ENCODE measurements around the gene CHST3.

The CHST3 gene

DNA sequence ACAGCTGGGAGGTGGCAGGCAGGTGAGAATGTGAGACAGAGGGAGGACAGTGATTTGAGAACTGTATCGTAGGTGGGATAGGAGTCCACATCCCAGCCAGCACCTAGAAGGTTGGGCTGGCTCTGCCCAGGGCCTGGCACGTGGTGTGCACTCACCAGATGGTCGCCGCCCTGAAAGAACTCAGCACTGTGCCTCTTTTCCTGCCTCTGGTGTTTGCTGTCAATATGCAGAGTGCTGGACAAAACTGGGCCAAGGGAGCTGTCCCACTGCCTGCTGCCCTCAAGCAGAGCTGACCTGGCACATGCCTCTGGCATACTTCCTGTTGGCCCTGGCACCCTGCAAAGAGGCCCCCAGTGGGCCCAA, 36.8 kb downstream of the CHST3 start:
- in situ Hi-C loops (cut with HindIII; ENCODE audit: low pct_ligation_motif_present, low pct_unique_long_range_greater_than_20kb, low sequenced_read_pairs), result no loop called here
- DNase-seq, result no peak

DNA sequence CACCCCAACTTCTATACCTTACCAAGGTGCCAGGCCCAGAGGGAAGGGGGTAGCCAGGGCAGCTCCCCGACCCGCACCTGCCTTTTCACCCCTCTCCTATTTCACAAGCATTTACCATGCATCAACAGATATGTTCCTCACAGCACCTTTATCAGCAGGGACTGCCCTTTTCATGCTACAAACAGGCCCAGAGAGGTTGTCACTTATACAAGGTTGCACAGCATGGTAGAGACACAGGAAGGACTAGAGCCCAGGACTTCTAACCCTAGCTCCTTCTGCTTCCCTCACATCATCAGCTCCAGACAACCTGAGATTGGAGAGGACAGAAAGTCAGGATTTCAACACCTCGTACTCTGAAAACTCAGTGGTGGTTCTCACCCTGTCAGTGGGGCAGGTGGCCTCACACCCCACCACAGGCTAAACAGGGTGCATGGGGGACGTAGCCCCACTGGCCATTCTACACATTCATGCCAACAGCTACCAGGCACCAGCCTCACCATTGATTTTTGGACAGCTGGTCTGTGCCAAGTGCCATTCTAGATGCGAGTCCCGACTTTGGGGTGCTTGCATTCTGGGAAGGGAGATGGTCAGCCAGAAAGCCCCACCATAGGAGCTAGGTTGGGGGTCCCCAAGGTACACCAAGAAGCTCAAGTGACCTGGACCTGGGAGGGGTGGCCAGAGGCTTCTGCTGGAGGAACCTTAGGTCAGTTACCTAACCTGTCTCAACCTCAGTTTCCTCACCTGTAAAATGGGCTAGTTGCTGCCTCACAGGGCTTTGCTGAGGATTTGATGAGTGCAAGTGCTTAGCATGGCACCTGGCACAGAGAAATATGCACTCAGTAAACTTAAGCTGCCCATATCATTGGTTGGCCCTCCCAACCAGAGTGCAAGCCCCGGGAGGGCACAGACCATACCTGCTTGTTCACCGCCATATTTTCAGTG, 38.4 kb downstream of the CHST3 start:
- DNase-seq, result no peak
- in situ Hi-C loops (cut with HindIII; ENCODE audit: low pct_ligation_motif_present, low pct_unique_long_range_greater_than_20kb, low sequenced_read_pairs), result no loop called here

DNA sequence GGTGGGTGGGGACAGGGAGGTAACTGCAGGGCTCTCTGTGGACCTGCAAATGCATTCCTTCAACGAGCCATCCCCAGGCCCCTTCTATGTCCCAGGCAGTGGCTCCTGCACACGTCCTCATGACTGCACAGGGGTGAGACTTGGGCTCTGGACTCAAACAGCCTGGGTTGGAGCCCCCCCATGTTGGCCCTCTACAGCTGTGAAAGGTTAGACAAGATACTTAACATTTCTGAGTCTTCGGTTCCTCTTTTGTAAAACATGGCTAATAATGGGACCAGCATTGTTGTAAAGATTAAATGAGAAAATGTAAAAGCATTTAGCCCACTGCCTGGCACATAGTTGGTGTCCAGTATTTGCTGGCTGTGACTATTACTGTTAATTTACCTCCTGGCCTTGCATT, 41.8 kb downstream of the CHST3 start:
- in situ Hi-C loops (cut with HindIII; ENCODE audit: low pct_ligation_motif_present, low pct_unique_long_range_greater_than_20kb, low sequenced_read_pairs), result no loop called here
- no peak for DNase-seq

DNA sequence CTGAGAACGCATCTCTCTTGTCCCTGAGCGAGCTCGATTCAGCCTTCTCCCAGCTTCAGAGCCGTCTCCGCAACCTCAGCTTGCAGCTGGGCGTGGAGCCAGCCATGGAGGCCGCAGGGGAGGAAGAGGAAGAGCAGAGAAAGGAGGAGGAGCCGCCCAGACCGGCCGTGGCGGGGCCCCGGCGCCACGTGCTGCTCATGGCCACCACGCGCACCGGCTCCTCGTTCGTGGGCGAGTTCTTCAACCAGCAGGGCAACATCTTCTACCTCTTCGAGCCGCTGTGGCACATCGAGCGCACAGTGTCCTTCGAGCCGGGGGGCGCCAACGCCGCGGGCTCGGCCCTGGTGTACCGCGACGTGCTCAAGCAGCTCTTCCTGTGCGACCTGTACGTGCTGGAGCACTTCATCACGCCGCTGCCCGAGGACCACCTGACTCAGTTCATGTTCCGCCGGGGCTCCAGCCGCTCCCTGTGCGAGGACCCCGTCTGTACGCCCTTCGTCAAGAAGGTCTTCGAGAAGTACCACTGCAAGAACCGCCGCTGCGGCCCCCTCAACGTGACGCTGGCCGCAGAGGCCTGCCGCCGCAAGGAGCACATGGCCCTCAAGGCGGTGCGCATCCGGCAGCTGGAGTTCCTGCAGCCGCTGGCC, 43.2 kb downstream of the CHST3 start:
- in situ Hi-C loops (cut with HindIII; ENCODE audit: low pct_ligation_motif_present, low pct_unique_long_range_greater_than_20kb, low sequenced_read_pairs), result no loop called here
- DNase-seq, result no peak

DNA sequence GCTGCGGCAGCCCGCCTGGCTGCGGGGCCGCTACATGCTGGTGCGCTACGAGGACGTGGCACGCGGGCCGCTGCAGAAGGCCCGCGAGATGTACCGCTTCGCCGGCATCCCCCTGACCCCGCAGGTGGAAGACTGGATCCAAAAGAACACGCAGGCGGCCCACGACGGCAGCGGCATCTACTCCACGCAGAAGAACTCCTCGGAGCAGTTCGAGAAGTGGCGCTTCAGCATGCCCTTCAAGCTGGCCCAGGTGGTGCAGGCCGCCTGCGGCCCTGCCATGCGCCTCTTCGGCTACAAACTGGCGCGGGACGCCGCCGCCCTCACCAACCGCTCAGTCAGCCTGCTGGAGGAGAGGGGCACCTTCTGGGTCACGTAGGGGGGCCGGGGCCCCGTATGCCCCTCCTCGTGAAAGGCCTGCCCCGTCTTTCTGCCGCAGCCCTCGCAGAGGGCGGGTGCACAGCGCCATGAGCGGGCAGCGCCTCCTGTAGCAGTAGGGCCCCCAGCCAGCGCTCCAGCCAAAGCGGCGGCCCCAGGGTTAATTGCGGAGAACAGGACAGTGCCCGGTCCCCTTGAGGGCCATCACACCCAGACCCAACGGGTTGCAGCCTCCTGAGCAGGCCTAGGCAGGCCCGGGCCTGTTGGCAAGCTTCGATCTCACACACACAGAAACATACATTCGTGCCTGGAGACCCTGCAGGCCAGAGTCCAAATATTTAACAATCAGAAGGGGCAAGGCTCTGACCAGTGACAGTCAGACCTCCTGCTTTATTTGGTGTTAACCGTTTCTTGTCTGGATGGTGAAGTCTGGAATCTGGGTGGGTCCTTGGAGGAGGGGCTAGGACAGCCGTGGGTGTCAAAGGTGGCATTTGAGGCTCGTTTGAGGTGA, 44.1 kb downstream of the CHST3 start:
- DNase-seq, result no peak
- in situ Hi-C loops (cut with HindIII; ENCODE audit: low pct_ligation_motif_present, low pct_unique_long_range_greater_than_20kb, low sequenced_read_pairs), result no loop called here

DNA sequence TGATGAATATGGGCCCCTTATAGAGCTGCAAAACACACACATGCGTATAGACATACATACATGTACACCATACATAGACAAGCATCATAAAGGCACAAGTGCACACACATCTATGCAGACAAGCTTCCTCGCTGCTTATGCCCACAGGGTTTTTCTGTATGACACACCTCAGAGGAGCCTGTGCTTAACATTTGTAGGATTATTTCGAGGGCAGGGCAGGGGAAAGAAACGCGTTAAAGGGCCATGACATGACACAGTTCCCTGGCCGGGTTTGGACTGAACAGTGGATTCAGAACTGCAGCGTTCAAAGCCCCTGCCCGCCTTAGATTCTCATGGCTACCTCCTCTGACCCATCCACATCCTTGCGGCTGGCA, 44.8 kb downstream of the CHST3 start:
- in situ Hi-C loops (cut with HindIII; ENCODE audit: low pct_ligation_motif_present, low pct_unique_long_range_greater_than_20kb, low sequenced_read_pairs), result no loop called here

DNA sequence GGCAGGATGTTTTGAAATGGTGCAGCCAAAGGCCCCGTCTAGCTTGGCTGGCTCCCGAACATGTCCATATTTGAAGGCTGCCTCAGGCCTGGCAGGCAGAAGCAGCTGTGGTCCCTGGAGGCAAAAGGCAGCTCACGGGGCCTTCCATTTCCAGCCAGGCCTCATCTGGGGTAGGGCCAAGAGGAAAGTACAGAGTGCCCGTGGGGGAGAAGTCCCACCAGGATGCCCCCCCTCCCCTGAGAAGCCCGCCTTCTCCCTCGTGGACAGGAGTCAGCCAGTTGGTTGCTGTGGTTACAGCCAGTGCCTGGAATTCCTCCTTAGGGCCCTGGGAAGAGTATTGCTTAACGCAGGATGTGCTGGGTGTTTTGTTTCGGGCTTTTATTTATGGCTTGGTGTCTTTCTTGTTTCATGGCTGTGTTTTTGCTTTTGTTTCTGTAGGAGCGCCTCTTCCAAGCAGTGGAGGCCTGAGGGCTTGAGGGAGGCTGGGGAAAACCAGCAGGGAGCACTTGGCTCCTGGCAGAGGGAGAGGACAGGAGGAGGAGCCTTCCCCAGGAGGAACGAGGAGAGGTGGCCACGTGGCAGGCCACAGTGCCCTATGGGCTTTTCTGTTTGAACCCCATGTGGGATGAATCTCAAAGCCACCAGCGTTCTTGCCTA, 45.4 kb downstream of the CHST3 start:
- DNase-seq, result no peak
- in situ Hi-C loops (cut with HindIII; ENCODE audit: low pct_ligation_motif_present, low pct_unique_long_range_greater_than_20kb, low sequenced_read_pairs), result no loop called here

More for the DNA sequence above, 44.8 kb downstream of the CHST3 start:
- no peak for DNase-seq

DNA sequence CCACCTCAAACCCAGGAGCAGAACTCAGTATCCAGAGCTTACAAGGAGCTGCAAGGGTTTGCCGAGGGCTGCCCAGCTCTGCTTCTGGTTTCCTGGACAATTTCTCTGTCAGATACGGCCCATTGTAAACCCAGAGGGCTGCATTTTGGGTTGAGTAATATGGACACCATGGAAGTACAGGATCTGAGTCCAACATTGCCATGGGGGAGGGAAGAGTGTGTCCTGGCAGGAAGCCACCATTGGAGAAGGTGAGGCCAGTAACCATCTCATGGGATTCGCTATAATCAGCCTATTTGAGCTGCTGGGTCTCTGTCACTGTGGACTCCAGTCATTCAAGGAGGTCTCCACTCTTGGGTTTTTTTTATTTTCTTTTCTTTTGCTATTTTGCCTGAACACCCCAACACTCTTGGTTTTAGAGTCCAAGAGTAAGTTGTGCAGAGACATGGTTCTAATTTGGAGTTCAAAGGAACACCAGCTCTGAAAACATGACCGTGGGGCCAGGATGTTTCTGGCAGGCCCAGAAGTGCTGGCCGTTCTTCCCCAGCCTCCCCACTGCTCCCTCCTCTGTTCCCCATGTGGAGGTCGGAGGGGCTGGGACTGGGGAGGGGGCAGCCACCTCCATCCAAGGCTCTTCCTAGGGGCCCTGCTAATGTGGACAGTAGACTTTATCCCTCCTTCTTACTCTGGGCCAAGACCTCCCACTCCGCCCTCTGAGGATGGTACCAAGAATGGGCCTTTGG, 46.2 kb downstream of the CHST3 start:
- DNase-seq, result no peak
- in situ Hi-C loops (cut with HindIII; ENCODE audit: low pct_ligation_motif_present, low pct_unique_long_range_greater_than_20kb, low sequenced_read_pairs), result no loop called here

DNA sequence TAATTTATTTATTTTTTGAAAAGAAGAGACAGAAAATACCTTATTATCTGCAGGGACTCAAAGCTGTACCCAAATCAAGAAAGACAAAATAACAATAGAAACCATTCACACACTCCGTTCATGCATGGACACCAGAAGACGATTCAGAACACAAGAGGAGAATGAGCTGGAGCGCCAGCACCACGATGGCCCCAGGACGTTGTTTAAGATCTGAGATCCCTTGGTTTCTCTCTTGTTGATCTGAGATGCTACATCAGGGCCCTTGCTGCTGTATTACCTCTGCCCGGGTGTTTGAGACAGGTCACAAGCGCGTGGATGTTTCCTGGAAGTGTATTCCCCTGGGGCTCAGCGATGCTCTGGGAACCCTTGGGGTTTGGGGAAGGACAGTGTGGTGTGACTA, 46.8 kb downstream of the CHST3 start:
- in situ Hi-C loops (cut with HindIII; ENCODE audit: low pct_ligation_motif_present, low pct_unique_long_range_greater_than_20kb, low sequenced_read_pairs), result no loop called here
- DNase-seq, result no peak

DNA sequence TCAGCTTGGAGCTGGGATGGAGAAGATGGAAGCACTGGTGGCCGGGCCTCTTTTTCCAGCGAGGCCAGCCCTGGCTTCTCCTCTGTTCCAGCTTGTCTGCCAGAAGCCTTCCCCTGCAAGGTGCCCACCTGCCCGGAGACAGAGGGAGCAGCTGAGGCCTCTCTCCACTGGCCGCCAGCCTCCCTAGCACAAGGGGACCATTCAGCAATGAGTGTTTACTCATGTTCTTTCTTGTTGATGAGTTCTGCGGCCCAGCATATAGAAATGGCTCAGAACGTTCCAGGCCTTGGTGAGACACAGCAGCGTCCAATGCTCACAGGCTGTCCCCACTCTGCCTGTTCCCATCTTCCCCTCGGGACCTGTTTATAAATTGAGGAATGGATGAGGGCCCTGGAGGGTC, 47.3 kb downstream of the CHST3 start:
- in situ Hi-C loops (cut with HindIII; ENCODE audit: low pct_ligation_motif_present, low pct_unique_long_range_greater_than_20kb, low sequenced_read_pairs), result no loop called here
- DNase-seq, result no peak

DNA sequence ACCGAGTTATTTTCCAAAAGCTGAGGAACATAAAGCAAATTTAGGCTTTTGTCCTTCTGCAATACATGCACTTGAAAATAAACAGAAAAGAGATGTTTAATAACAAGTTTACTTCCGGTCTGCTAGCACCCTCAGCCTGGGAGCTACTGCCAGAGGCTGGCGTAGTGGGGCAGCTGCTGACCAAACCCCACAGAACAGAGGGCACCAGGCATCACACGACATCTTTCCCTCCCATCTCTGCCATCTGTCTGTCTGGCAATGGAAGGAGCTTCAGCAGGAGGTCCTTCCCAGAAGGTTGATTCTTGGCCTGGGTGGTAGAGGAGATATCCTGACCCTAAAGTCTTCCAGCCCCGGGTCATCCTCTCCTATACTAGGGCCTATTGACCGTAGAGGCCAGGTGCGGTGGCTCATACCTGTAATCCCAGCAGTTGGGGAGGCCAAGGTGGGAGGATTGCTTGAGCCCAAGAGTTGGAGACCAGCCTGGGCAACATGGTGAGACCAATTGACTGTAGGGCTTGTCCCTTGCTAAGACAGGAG, 47.8 kb downstream of the CHST3 start:
- in situ Hi-C loops (cut with HindIII; ENCODE audit: low pct_ligation_motif_present, low pct_unique_long_range_greater_than_20kb, low sequenced_read_pairs), result no loop called here
- no peak for DNase-seq

DNA sequence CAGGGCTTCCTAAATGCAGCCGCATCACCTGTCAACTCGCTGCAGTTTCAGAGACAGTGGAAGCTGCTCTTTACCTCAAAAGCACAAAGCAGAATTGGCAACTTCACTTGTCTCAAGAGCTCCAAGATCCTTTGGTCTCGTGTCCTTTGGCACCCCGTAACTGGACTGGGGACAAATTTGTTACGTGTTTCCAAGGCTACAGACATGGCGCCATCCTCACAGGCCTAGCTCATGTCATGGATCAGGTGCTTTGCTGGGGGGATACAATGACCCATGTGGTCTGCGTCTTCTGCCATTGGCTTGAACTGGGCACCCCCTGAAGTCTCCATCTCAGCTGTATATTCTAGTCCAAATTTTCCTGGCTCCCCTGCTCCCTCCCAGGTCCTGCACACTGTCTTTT, 48.6 kb downstream of the CHST3 start:
- in situ Hi-C loops (cut with HindIII; ENCODE audit: low pct_ligation_motif_present, low pct_unique_long_range_greater_than_20kb, low sequenced_read_pairs), result no loop called here

DNA sequence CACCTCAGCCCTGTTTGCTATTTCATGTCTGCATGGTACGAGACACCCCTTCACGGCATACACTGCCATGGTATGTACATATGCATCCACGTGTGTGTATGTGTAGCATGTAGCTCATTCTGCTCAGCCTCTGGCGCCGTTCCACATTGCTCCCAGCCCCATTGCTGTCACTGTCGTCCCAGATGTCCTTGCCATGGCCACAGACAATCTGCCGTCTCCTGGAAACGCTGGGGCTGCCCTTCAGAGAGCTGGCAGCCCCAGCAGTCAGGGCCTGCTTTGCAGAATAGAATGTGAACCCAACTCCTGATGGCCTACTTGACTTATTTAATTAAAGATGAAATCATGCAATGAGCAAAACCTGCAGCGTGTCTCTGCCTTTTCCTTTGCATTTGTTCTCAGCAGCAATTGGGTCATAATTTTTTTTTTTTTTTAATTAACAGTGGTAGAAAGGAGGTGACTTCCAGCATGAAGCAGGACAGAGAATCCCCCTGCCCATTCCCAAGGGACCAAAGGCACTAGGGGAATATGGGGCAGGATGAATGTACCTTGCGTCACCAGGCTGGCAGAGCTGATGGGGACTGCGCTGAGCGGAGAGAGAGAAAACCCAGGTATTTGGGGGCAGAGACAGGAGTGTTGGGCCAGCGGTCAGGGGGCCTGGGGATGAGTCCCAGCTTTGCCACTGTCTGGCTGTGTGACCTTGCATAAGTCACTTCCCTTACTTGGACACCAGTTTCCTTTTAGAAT, 49.2 kb downstream of the CHST3 start:
- in situ Hi-C loops (cut with HindIII; ENCODE audit: low pct_ligation_motif_present, low pct_unique_long_range_greater_than_20kb, low sequenced_read_pairs), result no loop called here
- no peak for DNase-seq

More for the DNA sequence above, 48.6 kb downstream of the CHST3 start:
- DNase-seq, result no peak

DNA sequence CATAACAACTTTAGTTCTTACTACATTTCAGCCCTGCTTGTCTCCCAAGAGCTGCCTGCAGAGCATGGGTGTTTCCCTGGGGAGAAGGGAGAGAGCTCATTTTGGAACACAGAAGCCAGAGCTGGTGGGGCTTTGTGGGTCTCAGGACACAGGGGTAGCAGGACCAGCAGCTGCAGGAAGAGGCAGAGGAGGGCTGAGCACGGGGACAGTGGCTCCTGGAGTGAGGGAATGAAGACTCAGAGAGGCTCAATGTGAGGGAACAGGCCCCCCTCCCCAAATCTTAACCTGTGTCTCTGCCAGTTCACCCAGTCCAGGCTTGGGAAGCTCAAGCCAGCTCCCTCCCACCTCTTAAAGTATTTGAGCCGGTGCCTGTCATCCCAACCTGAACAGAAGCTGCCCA, 50.0 kb downstream of the CHST3 start:
- DNase-seq, result no peak
- in situ Hi-C loops (cut with HindIII; ENCODE audit: low pct_ligation_motif_present, low pct_unique_long_range_greater_than_20kb, low sequenced_read_pairs), result no loop called here

DNA sequence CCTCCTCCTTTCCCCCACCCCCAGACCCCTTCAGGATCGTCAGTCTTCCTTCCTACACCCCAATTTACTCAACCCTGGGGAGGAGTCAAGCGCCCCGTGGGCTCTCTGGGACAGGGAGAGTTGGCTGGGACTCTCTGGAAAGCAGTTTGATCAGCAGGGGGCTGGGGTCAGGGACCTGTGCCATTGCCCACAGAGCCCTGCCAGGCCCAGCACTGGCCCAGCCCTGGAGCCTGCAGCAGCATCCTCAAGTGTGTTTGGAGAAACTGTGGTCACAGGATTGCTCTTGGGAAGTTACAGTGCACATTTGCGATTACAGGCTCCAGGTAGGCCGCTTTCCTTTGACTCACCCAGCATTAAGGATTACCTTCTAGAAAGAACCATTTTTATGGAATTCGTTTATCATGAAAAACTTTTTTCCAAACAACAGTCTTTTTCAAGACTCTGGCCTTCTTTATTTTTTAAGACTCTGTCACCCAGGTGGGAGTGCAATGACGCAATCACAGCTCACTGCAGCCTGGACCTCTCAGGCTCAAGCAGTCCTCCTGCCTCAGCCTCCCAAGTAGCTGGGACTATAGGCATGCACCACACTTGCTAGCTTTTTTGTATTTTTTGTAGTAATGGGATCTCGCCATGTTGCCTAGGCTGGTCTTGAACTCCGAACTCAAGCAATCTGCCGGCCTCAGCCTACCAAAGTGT, 50.7 kb downstream of the CHST3 start:
- DNase-seq, result no peak
- in situ Hi-C loops (cut with HindIII; ENCODE audit: low pct_ligation_motif_present, low pct_unique_long_range_greater_than_20kb, low sequenced_read_pairs), result no loop called here

DNA sequence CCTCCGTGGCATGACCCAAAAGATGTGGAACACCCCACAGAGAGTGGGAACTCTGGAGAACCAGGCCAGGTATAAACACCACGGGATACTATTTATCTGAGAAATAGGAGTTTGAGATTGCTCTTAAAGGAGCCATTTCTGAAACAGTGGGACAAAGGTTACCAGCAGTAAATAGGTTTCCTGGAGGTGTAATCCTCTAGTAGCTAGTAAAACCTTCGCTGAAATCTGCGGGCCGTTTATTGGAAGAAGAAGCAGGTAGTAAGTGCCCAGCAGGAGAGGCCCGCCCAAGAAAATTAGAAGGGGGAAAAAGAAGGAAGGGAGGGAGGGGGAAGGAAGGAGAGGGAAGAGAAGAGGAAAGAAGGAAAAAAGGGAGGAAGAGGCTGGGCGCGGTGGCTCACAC, 51.6 kb downstream of the CHST3 start:
- in situ Hi-C loops (cut with HindIII; ENCODE audit: low pct_ligation_motif_present, low pct_unique_long_range_greater_than_20kb, low sequenced_read_pairs), result no loop called here
- DNase-seq, result no peak

Data from ACHN (cell line).